HG03097 (cell line): Measurements from ENCODE around the gene TCF21.
"Not testable (repeated sequence)": the region's sequence is repeated elsewhere in the genome, so short reads cannot be mapped to it uniquely, and the experiment has no call there.

Experiments used
- ATAC-seq: cut with Tn5 transposase; IDR thresholded peaks from one replicate; pipeline ENCODE4 v1.9.1; 2021; ENCODE audit not compliant: unreplicated experiment, low FRiP score

Gene TCF21

DNA sequence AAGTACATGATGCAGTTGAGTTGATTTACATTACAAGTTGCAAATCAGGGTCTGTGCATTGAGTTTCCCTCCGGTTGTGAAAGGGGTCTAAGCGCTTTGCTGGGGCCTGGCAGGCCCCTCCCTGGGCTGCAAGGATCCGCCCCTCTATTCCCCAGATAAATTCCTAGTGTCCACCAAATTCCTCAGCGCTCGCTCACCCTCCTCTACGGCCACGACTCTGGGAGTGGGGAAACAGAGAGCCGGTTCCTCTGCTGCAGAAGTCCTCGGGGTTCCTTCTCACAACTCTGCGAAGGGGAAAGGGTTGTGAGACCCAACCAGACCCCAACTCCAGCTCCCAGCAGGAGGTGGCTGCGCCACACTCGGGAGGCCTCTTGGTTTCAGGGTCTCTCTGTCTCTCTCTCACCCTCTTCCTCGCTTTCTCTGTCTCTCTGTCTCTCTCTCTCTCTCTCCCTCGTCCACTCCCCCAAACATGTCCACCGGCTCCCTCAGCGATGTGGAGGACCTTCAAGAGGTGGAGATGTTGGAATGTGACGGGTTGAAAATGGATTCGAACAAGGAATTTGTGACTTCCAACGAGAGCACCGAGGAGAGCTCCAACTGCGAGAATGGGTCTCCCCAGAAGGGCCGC, at the start of gene TCF21:
Gene TCF21, plus strand, starts transcription at position 185 of the 628 bp plus-strand sequence. Its CDS starts 285 bp downstream, at position 470.
- no peak for ATAC-seq

DNA sequence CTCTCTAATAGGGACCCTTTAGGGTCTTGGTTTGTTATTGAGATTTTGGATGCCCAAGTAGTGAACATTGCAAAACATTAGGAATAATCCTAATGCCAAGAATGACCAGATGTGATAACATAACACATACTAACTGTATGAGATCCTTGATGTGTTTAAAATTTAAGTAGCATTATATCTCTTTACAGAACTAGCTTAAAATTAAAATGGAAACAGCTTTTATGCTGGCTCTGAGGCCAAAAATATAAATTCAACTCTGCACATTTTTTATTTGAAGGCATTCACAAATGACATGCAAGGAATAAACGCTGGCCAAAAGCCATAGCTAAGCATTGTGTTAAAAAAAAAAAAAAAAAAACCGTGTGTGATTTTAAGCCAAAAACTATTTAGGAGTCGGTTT, 47.7 kb upstream of the TCF21 start:
- ATAC-seq: no peak

DNA sequence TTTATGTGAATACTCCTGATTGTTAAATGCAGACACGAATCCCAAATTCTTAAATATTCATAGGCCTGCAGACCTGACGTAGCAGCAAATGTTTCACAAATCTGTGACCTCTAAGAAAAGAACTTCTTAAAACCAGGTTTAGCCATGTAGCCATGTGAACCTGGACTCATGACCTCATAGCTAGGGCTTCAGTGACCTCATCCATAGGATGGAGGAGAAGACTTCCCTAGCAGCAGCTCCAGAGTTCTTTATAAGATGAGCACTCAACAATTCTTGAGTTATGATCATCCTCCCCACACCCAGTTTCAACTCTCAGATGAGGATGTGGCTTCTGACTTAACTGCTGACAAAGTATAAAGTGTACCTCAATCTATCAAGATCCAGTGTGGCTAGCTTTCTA, 45.8 kb upstream of the TCF21 start:
- no peak for ATAC-seq

DNA sequence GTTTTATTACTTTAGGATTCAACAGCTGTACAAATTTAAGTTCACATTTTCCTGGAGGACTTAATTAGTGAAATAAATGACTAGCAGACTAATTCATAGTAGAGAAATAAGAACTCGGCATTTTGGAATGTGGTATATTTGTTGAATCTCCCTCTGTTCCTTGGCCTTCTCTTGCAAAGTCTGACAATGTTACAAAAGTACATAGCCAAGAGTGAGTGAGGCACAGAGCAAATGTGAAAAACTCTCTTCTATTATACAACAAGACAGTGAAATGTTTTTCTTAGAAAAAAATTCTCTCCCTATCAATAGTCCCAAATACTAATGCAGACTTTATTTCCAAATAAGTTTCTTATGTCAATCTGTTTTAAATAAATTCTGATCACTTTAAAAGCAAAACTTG, 44.2 kb upstream of the TCF21 start:
- ATAC-seq: no peak

DNA sequence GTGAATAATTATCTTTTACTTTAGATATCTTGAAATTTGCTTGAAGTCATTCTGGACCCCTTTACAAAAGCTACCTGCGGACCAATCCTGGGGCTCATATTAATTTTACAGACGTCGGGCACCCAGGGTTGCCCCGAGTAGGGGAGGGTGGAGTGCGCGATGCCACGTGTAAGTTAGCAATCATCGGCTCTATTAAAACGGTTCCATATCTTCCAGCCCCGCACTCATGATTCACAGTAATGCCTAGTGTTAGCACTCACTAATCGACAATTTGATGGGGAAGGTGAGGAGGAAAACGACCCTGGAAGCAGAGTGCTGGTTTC, 34.9 kb upstream of the TCF21 start:
- no peak for ATAC-seq

DNA sequence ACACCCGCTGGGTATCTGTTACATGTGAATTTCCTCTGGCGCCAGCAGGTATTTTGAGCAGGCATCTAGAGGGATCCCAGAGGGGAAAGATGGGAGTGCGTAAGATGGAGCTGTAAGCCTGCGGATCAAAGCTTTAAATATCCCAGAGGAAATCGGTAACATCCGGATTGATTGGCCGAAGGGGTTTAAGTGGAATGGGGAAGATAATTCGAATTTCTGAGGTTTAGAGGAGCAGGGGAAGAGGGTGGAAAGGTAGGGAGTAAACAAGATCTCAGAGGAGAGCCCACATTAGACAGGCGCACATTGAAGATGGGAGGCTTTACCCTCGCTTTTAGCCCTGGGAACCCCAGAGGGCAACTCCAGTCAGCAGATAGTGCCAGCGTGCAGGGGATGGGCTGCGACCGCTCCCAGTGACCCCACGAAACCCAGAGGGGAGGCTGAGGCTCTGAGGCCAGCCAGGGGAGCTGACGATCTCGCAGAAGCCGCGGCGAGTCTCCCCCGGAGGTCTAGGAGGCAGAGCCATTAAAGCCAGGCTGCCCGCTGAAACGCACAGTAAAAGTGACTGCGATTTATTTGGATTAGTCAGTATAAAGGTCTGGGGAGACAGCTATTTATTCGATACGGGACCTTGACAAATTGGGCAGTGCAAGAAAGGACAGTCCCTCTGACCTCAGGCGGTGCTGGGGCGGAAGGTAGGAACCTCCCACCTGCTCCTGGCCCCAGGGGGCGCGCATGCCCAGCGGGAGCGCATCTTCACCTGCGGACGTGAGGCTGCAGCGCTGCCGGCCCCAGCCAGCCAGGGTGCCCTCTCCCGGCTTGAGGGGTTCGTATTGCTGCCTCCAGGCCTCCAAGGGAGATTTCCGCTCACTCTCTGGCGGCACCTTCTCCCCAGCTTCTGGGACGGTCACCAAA, 34.3 kb upstream of the TCF21 start:
- no peak for ATAC-seq

DNA sequence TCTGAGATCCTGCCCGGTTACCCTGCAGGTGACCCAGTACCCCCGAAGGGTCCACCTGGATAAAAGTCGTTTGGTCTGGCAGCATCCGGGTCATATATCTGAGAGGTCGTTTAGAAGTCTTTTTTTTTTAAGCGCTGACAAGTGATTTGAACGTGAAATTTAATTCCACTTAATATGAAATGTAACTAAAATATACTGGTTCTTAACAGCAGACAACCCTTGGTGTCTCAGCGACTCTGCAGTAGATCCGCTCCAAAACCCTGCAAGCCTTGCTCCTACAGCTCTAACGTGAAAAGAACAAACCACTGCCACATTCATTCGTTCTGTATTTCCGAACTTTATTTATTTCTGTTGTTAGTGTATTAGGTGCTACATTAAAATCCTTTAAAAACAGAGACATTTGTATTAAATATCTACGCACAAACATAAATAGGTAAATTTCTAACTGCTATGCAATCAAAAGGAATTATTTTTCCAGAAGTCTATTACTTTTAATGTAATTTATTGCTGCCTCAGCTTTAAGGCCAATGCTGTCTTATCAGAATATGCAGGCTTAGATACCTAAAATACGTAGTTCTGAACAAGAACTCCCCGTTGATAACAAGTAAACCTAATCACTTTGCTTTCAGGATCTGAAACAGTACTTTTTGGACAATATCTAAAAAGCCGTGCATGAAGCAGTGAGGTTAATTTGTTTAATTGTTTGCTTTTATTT, 33.5 kb upstream of the TCF21 start:
- ATAC-seq: no peak

DNA sequence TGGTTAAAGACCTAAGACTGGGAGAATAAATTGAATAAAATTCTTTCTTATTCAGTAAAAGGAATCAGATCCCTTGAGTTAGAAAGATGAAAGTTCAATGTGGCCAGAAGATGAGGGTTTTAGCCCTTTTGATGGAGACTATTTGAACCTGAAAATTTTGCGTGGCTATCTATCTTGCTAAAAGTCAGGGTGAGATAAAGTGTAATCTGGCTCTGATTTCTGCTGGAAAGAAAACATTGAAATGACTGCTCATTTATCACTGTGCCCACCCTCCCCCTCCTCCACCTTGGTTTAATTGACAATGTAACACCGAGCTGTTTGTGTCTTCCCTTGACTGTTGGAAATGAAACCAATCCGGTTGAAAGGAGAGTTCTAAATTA, 32.9 kb upstream of the TCF21 start:
- ATAC-seq: no peak

DNA sequence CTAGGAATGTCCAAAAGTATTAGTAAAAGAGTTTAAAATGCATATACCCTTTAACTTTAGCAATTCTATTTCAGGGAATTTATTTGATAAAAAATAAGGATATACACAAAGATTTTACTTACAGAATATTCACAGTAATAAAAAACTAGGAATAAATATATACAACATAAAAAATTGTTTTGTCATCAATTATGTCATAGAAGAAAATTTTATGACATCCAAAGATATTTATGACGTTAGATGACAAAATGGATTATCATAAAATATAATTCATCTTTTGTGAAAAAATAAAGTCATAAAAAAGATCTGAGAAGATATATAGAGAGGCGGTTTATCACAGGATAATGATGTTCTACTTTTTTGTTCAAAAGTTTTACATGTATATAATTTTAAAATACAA, 32.0 kb upstream of the TCF21 start:
- ATAC-seq: no peak

DNA sequence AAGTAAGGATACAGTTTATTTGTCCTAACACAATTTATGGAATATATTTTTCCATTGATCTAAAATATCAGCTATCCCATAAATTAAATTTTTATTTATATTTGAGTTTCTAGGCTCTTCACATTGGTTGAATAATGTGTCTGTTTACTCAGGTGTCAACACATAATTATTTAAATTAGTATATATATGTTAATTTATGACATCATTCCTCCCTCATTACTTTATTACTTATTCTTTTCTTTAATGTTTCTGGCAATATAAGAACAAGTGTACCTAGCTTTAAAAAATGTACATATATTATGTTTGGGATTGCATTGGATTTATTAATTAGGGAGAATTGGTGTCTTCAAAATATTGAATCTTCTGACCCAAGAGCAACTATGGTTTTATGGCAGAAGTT, 31.2 kb upstream of the TCF21 start:
- ATAC-seq: no peak

DNA sequence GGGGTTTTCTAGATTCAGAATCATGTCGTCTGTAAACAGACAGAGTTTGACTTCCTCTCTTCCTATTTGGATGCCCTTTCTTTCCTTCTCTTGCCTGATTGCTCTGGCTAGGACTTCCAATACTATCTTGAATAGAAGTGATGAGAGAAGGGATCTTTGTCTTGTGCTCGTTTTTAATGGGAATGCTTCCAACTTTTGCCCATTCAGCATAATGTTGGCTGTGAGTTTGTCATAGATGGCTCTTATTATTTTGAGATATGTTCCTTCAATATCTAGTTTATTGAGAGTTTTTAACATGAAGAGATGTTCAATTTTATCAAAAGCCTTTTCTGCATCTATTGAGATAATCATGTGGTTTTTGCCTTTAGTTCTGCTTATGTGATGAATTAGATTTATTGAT, 27.6 kb upstream of the TCF21 start:
- not testable (repeated sequence) for ATAC-seq

DNA sequence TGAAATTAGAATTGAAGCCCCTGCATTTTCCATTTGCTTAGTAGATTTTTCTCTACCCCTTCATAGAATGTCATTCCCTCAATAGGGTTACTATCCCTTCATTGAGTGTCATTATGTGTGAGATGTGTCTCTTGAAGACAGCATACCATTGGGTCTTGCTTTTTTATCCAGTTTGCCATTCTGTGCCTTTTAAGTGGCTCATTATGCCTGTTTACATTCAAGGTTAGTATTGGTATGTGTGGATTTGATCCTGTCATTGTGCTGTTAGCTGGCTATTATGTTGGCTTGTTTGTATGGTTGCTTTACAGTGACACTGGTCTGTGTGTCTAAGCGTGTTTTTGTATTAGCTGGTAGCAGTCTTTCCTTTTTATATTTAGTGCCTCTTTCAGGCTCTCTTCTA, 25.7 kb upstream of the TCF21 start:
- ATAC-seq: no peak

DNA sequence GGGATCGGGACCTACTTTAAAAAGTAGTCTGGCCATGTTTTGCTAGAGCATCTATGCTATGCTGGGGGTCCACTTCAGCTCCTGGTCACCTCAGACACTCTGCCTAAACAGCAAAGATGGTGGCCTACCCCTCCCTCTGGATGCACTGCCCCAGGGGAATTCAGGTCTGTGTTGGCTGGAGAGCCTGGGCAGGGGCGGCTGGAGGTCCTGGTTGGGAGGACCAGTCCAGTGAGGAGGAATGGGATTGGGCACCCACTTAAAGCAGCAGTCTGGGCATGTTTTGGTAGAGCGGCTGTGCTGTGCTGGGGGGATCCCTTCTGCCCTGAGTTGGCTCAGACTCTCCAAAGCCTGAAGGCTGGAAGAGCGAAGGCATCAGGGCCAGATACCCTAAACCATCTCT, 23.2 kb upstream of the TCF21 start:
- no peak for ATAC-seq

DNA sequence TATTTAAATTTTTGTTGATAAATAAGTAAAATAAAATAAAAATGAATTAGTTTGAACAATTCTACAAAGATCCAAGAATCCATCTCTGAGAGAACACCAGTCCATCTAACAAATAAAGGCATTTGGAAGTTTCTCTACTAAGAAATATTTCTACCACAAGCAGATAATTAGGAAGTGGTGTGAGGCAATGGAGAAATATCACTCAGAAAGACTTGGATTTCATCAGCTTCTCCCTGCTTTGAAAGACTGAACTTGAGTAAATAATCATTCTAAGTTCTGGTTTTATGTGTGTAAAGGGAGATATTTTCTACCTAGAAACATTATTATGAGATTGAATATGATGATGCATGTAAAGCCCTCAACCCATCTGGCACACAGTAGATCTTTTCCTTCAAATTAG, 17.8 kb upstream of the TCF21 start:
- no peak for ATAC-seq

DNA sequence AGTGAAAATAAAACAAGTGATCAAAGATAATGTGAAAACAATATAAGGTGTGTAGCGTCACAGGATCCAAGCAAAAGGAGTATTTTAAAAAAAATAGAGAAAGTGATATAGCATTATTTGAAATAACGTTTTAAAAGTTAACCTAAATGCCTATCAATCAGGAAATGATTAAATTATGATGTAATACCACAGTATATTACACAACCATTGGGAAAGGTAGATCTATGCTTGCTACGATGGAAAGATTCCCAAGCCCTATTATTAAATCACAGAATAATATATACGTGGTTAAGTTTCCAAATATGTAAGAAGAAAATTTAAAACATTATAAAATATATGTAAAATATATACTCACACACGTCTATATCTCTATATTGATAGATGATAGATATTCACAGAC, 15.4 kb upstream of the TCF21 start:
- no peak for ATAC-seq

DNA sequence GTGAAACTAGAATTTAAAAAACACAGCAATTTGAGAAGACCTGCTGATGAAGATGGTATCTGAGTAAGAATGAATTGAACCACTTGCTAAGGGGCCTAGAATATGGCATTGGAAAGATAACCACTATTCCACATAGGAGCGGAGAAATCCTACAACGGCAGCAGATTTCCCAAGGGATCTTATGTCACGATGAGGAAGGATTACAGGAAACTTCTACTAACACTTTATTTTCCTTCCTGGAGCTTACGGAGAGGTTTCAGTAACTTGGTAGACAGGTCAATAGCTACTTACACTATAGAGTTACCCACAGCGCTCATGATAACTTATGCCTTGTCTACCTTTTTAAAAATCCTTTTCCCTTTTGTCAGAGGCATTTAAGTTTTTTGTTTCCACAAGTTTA, 11.8 kb upstream of the TCF21 start:
- ATAC-seq: no peak

DNA sequence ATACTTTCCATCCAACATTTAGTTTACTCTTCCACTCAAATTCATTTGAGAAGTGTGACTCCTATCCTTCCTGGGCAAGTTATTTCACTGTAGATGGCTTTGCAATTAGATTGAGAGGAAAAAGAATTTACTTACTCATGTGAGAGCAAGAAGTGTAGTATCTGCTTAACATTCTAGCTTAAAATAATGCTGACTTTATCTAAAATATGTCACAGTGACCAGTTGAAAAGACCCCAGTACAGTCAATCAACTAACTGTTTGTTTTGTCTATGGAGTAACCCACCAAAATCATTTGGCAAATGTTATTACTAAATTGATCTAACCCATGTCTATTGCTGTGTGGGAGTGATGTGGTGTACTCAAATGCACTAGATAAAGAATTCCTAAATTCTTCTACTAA, 8.9 kb upstream of the TCF21 start:
- no peak for ATAC-seq

DNA sequence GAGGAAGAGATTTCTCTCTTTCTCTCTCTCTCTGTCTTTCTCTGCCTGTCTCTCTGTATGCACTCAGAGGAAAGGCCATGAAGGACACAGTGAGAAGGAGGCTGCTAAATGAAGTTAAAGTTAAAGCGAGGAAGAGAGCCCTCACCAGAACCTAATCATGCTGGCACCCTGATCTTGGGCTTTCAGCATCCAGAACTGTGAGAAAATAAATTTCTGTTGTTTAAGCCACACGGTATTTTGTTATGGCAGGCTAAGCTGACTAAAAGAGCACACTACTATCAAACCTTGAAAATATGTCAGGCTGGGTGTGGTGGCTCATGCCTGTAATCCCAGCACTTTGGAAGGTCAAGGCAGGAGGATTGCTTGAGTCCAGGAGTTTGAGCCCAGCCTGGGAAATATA, 8.0 kb upstream of the TCF21 start:
- ATAC-seq: no peak

DNA sequence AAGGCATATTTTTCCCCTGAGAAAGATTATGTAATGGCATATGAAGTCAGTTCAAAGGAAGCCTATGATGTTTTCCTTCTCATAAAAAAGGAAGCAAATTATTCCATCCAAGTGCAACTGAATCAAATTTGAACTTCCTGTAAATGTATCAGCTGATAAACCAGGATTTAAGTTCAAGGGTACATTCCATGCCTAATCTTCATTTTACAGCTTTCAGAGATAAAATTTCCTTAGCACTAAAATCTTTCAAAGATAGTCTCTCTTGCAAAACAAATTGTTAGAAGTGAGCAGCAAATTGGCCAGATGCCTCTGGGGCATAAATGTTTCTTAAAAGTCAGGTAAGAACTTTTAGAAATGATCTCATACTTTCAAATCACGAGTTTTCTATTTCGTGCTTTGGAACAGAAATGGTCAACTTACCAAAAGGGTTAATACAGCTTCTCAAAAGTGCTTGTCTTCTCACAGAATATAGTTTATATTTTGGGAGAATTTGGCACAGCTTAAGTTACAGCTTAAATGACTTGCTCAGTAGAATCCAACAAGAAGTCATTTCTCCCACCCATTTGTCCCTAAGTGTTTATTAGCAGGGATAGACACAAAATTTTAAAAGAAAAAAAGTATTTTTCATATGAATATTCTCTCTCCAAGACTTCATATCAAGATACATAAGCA, 2.7 kb upstream of the TCF21 start:
- ATAC-seq: no peak

DNA sequence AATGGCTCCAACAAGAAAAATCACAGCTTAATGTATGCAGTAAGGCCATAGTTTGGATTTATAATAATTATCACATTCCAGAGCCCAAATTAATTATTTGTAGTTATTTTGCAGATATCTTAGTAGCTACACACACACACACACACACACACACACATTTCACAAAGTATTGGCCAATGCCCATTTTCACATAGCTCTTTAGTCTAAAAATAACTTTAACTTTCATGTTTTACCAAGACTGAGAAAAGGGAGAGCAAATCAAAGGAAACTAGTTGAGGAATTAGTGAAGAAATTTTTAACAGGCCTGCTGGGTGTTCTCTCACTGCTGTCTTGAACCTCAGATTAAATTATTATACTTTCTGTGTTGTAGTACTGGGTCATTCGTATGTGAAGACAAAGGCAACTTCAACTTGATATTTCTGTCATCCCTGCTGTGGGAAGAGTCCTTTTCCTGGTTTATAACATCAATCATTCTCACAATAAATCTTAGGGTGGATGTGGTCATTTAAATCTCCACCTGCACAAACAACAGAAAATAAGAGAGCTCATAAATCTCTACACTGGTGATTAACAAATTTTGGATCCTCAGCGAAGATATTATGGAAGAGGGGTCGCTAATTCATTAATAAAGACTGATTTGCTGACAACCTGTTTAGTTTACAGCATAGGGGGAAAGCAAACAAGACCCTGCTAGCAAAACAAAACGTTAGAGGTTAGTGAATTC, 1.6 kb upstream of the TCF21 start:
- ATAC-seq: no peak

DNA sequence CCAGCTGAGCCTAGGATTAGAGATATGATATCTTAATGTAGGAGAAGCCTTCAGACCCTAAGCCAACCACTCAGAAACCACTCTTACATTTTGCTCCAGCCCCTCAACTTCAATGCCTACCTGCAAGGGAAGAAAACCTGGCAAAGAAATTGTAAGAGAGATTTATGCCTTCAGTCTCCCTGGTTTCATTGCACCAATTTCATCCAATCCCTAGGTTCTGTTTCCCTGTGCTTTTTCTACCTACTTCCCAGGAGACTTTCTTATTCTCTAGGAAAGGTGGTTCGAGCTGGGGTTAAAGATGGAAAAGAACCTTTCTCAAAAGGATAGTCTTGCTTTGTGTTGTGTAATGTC, 1.1 kb upstream of the TCF21 start:
- no peak for ATAC-seq
